Breast epithelium (tissue), 4 donors: ENCODE data around the gene EFNA1. TPM values are rescaled to one million over a fixed set of nuclear protein-coding genes. Genes with fewer than 3 reads are reported as not detected.

ENCODE experiments used
- DNase-seq, 2 donors: peaks; one replicate each; pipeline ENCODE4 v3.0.0-alpha.2; 2019; ENCODE audit warnings: low spot score in 2 of 2
- H3K27ac ChIP-seq, 2 donors: fragments of 200-600 bp; sonication (generic) in 1 of 2; one replicate each; pipeline ENCODE4 v1.5.1; 2016 to 2019; ENCODE audit warnings: mild to moderate bottlenecking in 1 of 2
- H3K27me3 ChIP-seq, 2 donors: fragments of 200-600 bp; sonication (generic) in 1 of 2; one replicate each; pipeline versions ENCODE4 v1.5.1 to v1.6.0; 2017 to 2019; ENCODE audit warnings: control low read depth in 1 of 2, mild to moderate bottlenecking in 1 of 2
- H3K36me3 ChIP-seq: fragments of 200-600 bp; one replicate; pipeline ENCODE4 v1.5.1; 2019
- H3K4me1 ChIP-seq, 2 donors: fragments of 200-600 bp; sonication (generic); one replicate each; pipeline ENCODE4 v1.5.1; 2016 to 2019; ENCODE audit warnings: control low read depth in 1 of 2
- H3K4me3 ChIP-seq, 3 donors: fragments of 200-600 bp; sonication (generic); 1 replicate in 2 of 3; 2 replicates in 1 of 3; pipeline ENCODE4 v1.5.1; 2016 to 2019; ENCODE audit warnings: mild to moderate bottlenecking in 3 of 3, moderate library complexity in 2 of 3
- H3K9me3 ChIP-seq, 2 donors: fragments of 200-600 bp; sonication (generic) in 1 of 2; one replicate each; pipeline ENCODE4 v1.5.1; 2016 to 2019; ENCODE audit warnings: control low read depth in 1 of 2
- CTCF ChIP-seq, 3 donors: fragments of 450-650 bp; IDR thresholded peaks; one replicate each; pipeline ENCODE4 v1.5.1; 2016 to 2017; ENCODE audit warnings: antibody characterized with exemption in 3 of 3, mild to moderate bottlenecking in 3 of 3, moderate library complexity in 3 of 3
- POLR2A ChIP-seq: fragments of 450-650 bp; IDR thresholded peaks from one replicate; pipeline ENCODE4 v1.6.1; 2016; ENCODE audit warnings: antibody characterized with exemption, mild to moderate bottlenecking, moderate library complexity
- POLR2AphosphoS5 ChIP-seq, 3 donors: sonication (generic); formaldehyde crosslinking; IDR thresholded peaks; one replicate each; pipeline ENCODE4 v1.6.1; 2017; ENCODE audit warnings: antibody characterized with exemption in 3 of 3
- intact Hi-C: fragments of 100-400 bp; cut with DNase I; formaldehyde crosslinking; loops from one replicate; pipeline ENCODE4 v1.15.1; 2023; ENCODE audit warnings: low total_unique reads
- total RNA-seq, 3 donors: library from RNA; depleted of rRNA; stranded (reverse); fragments of >200 nt; gene quantifications; one replicate each; pipeline ENCODE4 v1.1.0, GENCODE V29; 2016

EFNA1 gene
- total RNA-seq, 3 donors from 2014 or later = 18.7 to 163 (median 120) TPM

GRCh38 chr1:155080312-155081228 lies 47.1 kb upstream of the EFNA1 start:
- Histone ChIP-seq H3K27me3 (peaks cover 16 to 26% of the 10 kb centered on the region in 2 donors), H3K4me1 (peaks cover 32 to 40% of the 10 kb centered on the region in 2 donors), H3K9me3 (no peaks in the 10 kb centered on the region), H3K36me3 (no peaks in the 10 kb centered on the region), H3K4me3 (peak overlapping the region in 2 of 3 donors; percentile 63 to 82), H3K27ac (peak overlapping the region; percentile 54 to 56)
- DNase-seq = no peak
- no peak for TF ChIP-seq POLR2AphosphoS5 (IDR thresholded peaks at IDR 0.05)
- intact Hi-C loops = no loop called here

GRCh38 chr1:155081472-155082300 lies 46.0 kb upstream of the EFNA1 start:
- no peaks in the 10 kb centered on the region for H3K9me3 ChIP-seq
- peaks cover 32 to 45% of the 10 kb centered on the region in 2 donors for H3K4me1 ChIP-seq
- H3K36me3 ChIP-seq = no peaks in the 10 kb centered on the region
- peaks cover 16 to 26% of the 10 kb centered on the region in 2 donors for H3K27me3 ChIP-seq
- TF ChIP-seq POLR2A = no peak
- TF ChIP-seq POLR2AphosphoS5 (IDR thresholded peaks at IDR 0.05) = peak in 1 of 3 donors; percentile 20
- TF ChIP-seq CTCF (IDR thresholded peaks at IDR 0.05) = no peak
- no peak for DNase-seq
- peak overlapping the region; percentile 94 to 98 for H3K27ac ChIP-seq
- peak overlapping the region; percentile 3 to 82 (median 63) for H3K4me3 ChIP-seq
- intact Hi-C loops = no loop called here

GRCh38 chr1:155082301-155083051 lies 45.2 kb upstream of the EFNA1 start:
- DNase-seq = no peak
- H3K4me3 ChIP-seq = peak overlapping the region; percentile 3 to 82 (median 63)
- peak overlapping the region; percentile 94 to 98 for H3K27ac ChIP-seq
- no peaks in the 10 kb centered on the region for H3K36me3 ChIP-seq
- intact Hi-C loops = no loop called here
- H3K27me3 ChIP-seq = peaks cover 16 to 26% of the 10 kb centered on the region in 2 donors
- H3K4me1 ChIP-seq = peaks cover 32 to 45% of the 10 kb centered on the region in 2 donors
- TF ChIP-seq POLR2AphosphoS5 (IDR thresholded peaks at IDR 0.05) = no peak
- TF ChIP-seq CTCF (IDR thresholded peaks at IDR 0.05) = no peak
- no peak for TF ChIP-seq POLR2A
- no peaks in the 10 kb centered on the region for H3K9me3 ChIP-seq

GRCh38 chr1:155083052-155083541 lies 44.6 kb upstream of the EFNA1 start:
- peaks cover 16 to 26% of the 10 kb centered on the region in 2 donors for H3K27me3 ChIP-seq
- intact Hi-C loops = no loop called here
- DNase-seq = peak; percentile 79 to 85

More at GRCh38 chr1:155083052-155083541, 44.6 kb upstream of the EFNA1 start:
- Histone ChIP-seq H3K4me1 (peaks cover 32 to 44% of the 10 kb centered on the region in 2 donors), H3K36me3 (no peaks in the 10 kb centered on the region), H3K4me3 (peak overlapping the region in 2 of 3 donors; percentile 63 to 82), H3K9me3 (no peaks in the 10 kb centered on the region), H3K27ac (peak overlapping the region; percentile 94 to 98)
- TF ChIP-seq CTCF (IDR thresholded peaks at IDR 0.05) = no peak
- peak in 2 of 3 donors; percentile 25 to 42 for TF ChIP-seq POLR2AphosphoS5 (IDR thresholded peaks at IDR 0.05)
